ENCODE results near the gene BMPER.

- no peak for TF ChIP-seq CTCF (IDR thresholded peaks at IDR 0.05)
- TF ChIP-seq POLR2A (IDR thresholded peaks at IDR 0.05): no peak
Measured at GRCh38 chr7:34133983-34134782, 228.8 kb downstream of the BMPER start.

All from lower leg skin (tissue), 3 donors.